ENCODE measurements around the gene ST7L.

GRCh38 chr1:112544011-112544688 is 74.8 kb downstream of the ST7L start:
- TF ChIP-seq FOXK2 (IDR thresholded peaks at IDR 0.05): no peak
- TF ChIP-seq TARDBP (IDR thresholded peaks at IDR 0.05): no peak

Measured in HEK293T (cell line).